Stimulated activated CD8-positive, alpha-beta memory T cell treated with anti-CD3 and anti-CD28 coated beads, Interleukin-12 subunit alpha, Interleukin-12 subunit beta, amount 100 ng/mL, for 1 hour (primary cell): ENCODE results near the gene ADARB1.

Source experiments
- DNase-seq: peaks from one replicate; pipeline ENCODE4 v3.0.0-alpha.2; 2020; ENCODE audit warnings: low read depth

Gene ADARB1

GRCh38 chr21:45075596-45076244 is 1.3 kb downstream of the ADARB1 start:
- no peak for DNase-seq

- DNase-seq = no peak
Measured at GRCh38 chr21:45076245-45076711, 1.9 kb downstream of the ADARB1 start.

DNA sequence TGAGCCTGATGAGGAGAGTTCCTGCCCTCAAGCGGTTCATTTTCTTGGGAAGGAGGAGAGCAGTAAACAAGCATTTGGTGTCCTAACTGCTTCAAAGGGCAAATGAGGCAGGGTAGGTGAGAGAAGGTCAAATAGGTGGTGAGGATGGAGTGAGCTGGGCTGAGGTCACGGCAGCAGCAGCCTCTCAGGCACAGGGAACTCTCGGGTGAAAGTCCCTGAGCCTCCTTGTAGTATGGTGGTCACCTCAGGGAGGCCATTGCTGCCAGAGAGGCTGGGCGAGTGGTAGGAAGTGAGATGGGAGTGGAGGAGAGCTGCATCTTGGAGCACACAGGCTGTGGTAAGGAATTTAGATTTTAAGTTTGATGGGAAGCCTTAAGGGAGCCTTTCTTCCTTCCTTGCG is 4.0 kb downstream of the ADARB1 start:
- no peak for DNase-seq

- DNase-seq = peak; percentile 64
Measured at GRCh38 chr21:45078877-45079281, 4.5 kb downstream of the ADARB1 start.

- DNase-seq = no peak
Measured at GRCh38 chr21:45079351-45079750, 5.0 kb downstream of the ADARB1 start.

DNA sequence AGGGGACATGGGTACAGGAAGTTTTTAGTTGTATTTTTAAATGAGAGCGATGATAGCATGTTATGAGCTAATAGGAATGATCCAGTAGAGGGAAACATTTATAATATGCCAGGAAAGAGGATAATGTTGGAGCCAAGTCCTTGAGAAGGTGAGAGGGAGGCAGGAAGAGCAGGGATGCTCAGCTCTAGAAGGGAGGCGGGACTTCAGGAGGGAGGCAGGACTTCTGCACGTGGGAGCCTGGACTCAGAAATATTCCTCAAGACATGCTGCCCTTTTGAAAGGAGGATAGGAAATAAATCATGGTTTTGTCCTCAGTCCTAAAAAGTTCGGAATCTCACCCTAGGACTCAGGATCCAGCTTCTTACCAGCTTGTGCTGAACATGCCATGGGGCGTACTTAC is 5.9 kb downstream of the ADARB1 start:
- DNase-seq = no peak

DNA sequence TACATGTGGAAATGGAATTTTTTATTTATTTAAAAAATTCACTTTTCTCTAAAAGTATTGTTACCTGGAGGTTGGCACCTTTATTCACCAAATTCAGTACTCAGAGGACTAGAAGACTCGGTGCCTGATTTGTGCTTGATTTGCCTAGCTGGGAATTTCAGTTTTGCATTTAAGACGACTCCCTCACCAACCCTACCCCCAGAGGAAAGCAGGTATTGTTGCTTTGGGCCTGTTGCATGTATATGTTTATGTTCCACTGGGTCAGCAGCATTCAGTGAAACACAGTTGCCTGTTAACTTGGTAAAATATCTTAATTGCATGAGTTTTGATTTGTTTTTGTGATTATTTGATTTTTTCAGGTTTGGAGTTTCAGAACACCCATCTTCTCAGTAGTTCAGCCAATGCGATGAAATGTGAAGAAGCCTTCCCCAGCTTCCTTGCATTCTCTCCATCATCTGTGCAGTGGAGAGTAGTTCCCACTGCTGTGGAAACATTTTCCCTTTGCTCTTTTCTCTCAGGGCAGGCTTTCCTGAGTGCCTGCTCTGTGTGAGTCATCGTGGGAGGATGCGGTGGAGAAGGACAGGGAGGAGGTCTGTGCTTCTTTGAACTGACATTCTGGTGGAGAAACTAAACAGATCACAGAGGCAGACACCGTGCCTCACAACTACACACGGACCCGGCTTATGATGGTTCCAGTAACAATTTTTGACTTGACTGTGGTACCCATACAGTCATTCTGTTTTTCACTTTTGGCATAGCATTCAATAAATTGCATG is 6.4 kb downstream of the ADARB1 start:
- DNase-seq = no peak

- no peak for DNase-seq
Measured at GRCh38 chr21:45081636-45082035, 7.3 kb downstream of the ADARB1 start.

GRCh38 chr21:45082736-45083135 is 8.4 kb downstream of the ADARB1 start:
- DNase-seq = no peak

DNA sequence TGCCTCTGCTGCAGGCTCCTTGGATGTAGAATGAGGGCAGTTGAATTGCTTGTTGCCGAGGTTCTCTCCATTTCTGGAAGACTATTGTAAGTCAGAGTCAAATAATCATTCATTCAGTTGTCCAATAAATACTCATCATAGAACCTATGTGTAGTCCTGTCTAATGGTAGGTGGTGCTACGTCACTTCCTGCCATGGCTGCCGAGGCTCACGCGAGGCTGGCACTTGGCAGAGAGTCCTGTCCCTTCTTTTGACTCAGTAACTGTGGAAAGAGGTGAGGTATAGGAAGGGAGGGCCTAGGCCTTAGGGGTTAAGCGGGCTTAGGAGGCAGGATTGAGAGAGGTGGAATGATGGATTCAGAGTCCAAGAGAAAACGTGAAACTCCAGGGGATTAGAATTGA is 9.7 kb downstream of the ADARB1 start:
- DNase-seq = no peak

GRCh38 chr21:45084881-45085536 is 10.6 kb downstream of the ADARB1 start:
- no peak for DNase-seq

- DNase-seq = no peak
Measured at GRCh38 chr21:45085700-45086099, 11.3 kb downstream of the ADARB1 start.

GRCh38 chr21:45086337-45086958 is 12.1 kb downstream of the ADARB1 start:
- DNase-seq = no peak

- DNase-seq = no peak
Measured at GRCh38 chr21:45087022-45087823, 12.8 kb downstream of the ADARB1 start.

- no peak for DNase-seq
Measured at GRCh38 chr21:45088116-45088515, 13.7 kb downstream of the ADARB1 start.

GRCh38 chr21:45088729-45089128 is 14.3 kb downstream of the ADARB1 start:
- no peak for DNase-seq

DNA sequence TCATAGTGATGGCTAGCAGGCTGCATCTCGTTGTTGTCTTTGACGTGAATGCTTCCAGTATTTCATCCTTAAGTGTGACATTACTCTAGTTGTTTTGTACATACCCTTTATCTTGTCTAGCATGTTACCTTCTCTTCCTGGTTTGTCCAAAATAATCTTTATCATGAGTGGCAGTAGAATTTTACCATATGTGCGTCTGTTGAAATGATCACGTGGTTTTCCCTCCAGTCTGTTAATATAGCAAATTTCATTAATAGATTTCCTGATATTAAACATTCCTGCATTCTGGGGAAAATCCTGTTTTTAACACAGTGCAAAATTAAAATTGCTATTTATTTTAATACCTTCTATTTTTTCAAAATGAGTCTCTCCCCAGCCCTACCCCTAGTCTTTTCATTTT is 15.6 kb downstream of the ADARB1 start:
- no peak for DNase-seq

- no peak for DNase-seq
Measured at GRCh38 chr21:45090966-45091365, 16.6 kb downstream of the ADARB1 start.

DNA sequence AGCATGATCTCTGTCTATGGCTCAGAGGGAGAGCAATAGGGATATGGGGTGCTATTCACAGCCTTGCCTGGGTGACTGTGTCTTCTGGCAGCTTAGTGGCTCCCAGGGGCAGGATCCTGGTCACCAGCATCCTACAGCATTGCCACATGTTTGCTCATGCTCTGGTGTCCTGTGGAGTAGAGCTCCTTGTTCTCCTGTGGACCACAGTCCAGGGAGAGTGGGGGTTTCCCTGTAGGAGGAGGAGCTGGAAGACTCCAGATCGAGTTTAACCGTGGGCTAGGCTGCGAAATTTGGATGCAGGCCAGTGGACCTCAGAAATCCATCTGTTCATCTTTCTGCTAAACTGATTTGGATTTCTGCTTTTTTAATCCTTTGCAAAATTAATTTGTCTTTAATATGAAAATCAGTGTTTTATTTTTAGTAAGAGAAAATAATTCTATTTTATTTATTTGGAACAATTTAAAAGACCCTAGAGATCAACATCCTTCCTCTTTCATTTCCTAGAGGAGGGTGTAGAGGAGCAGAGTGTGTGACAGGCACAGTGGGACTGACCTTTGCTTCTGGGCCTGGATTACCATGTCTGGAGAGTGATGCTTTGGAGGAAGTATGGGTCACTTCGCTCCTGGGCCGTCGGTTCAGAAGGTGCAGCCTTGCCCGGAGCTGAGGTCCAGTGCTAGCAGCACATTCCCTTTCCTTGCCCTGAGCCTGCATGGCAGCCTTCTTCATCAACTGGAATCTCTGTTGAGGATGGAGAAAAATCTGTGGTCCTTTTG is 17.4 kb downstream of the ADARB1 start:
- no peak for DNase-seq

- no peak for DNase-seq
Measured at GRCh38 chr21:45093035-45093532, 18.7 kb downstream of the ADARB1 start.

GRCh38 chr21:45094412-45094811 is 20.0 kb downstream of the ADARB1 start:
- DNase-seq = no peak
